GM23338 (cell line): ENCODE measurements around the gene SLIRP. TPM values are rescaled to one million over a fixed set of nuclear protein-coding genes. Genes with fewer than 3 reads are reported as not detected.

Experiments used
- ATAC-seq: fragments of 200-7000 bp; cut with Tn5 transposase; 3 replicates; pipeline ENCODE4 v1.9.1; 2020
- DNase-seq: peaks from one replicate; pipeline ENCODE4 v3.0.0-alpha.2; 2015; ENCODE audit warnings: low spot score
- H2AFZ ChIP-seq: fragments of 200-600 bp; sonication (generic); 2 replicates; pipeline ENCODE4 v1.8.0; 2016; ENCODE audit warnings: antibody characterized with exemption, mild to moderate bottlenecking, moderate library complexity
- H3F3A ChIP-seq: fragments of 200-600 bp; sonication (generic); replicated peaks from 2 replicates; pipeline ENCODE4 v1.8.0; 2017; ENCODE audit warnings: antibody characterized with exemption, mixed run types, low read depth
- H3K27ac ChIP-seq: fragments of 200-600 bp; sonication (generic); 2 replicates; pipeline ENCODE4 v1.6.1; 2016; ENCODE audit warnings: low read depth
- H3K27me3 ChIP-seq: fragments of 200-600 bp; sonication (generic); 2 replicates; pipeline ENCODE4 v1.8.0; 2016; ENCODE audit warnings: mild to moderate bottlenecking, mixed run types, moderate library complexity; ENCODE audit not compliant: insufficient read depth
- H3K36me3 ChIP-seq: fragments of 200-600 bp; sonication (generic); 2 replicates; pipeline ENCODE4 v1.8.0; 2016; ENCODE audit warnings: mild to moderate bottlenecking; ENCODE audit not compliant: insufficient read depth
- H3K4me1 ChIP-seq: fragments of 200-600 bp; sonication (generic); 2 replicates; pipeline ENCODE4 v1.8.0; 2016; ENCODE audit warnings: mild to moderate bottlenecking, moderate library complexity; ENCODE audit not compliant: insufficient read depth
- H3K4me2 ChIP-seq: fragments of 200-600 bp; sonication (generic); 2 replicates; pipeline ENCODE4 v1.7.1; 2017; ENCODE audit warnings: mixed run types
- H3K4me3 ChIP-seq: fragments of 200-600 bp; sonication (generic); 2 replicates; pipeline ENCODE4 v1.6.1; 2016; ENCODE audit warnings: mixed run types
- H3K79me2 ChIP-seq: fragments of 200-600 bp; sonication (generic); replicated peaks from 2 replicates; pipeline ENCODE4 v1.8.0; 2017; ENCODE audit warnings: mild to moderate bottlenecking; ENCODE audit not compliant: insufficient read depth
- H3K9me2 ChIP-seq: fragments of 200-600 bp; sonication (generic); 2 replicates; pipeline ENCODE4 v1.8.0; 2017; ENCODE audit not compliant: insufficient read depth
- H4K20me1 ChIP-seq: fragments of 200-600 bp; sonication (generic); replicated peaks from 2 replicates; pipeline ENCODE4 v1.8.0; 2017; ENCODE audit warnings: mild to moderate bottlenecking; ENCODE audit not compliant: insufficient read depth
- H3K27ac Mint-ChIP-seq: 2 replicates; pipeline ENCODE4 v1.8.0; 2020; ENCODE audit warnings: inconsistent platforms, mild to moderate bottlenecking, moderate library complexity, mixed read lengths
- H3K27me3 Mint-ChIP-seq: 3 replicates; pipeline ENCODE4 v1.8.0; 2022; ENCODE audit warnings: low read depth, mild to moderate bottlenecking, moderate library complexity, mixed read lengths, inconsistent platforms; ENCODE audit not compliant: insufficient read depth, poor library complexity
- H3K36me3 Mint-ChIP-seq: 3 replicates; pipeline ENCODE4 v1.8.0; 2021; ENCODE audit warnings: low read depth, mild to moderate bottlenecking, inconsistent platforms, moderate library complexity, mixed read lengths
- H3K4me1 Mint-ChIP-seq: 3 replicates; pipeline ENCODE4 v1.8.0; 2020; ENCODE audit warnings: mild to moderate bottlenecking, inconsistent platforms, mixed read lengths
- H3K4me3 Mint-ChIP-seq: 3 replicates; pipeline ENCODE4 v1.8.0; 2021; ENCODE audit warnings: moderate library complexity, mild to moderate bottlenecking, inconsistent platforms, mixed read lengths
- H3K9me3 Mint-ChIP-seq: 3 replicates; pipeline ENCODE4 v1.8.0; 2020; ENCODE audit warnings: moderate library complexity, mild to moderate bottlenecking, inconsistent platforms, mixed read lengths
- CTCF ChIP-seq, 2 experiments: fragments of 200-600 bp in 1 of 2; sonication (generic) in 1 of 2; conservative IDR thresholded peaks; 2 replicates each; pipeline versions ENCODE4 v1.5.1 to v1.6.1; 2016 to 2017; ENCODE audit warnings: antibody characterized with exemption in 2 of 2, low read depth in 2 of 2, mild to moderate bottlenecking in 2 of 2, moderate library complexity in 1 of 2
- EZH2 ChIP-seq: fragments of 200-600 bp; sonication (generic); IDR thresholded peaks from one replicate; pipeline ENCODE4 v1.8.0; 2017; ENCODE audit warnings: antibody characterized with exemption, mild to moderate bottlenecking, low read depth; ENCODE audit not compliant: unreplicated experiment
- NANOG ChIP-seq: IDR thresholded peaks from 2 replicates; pipeline ENCODE4 v1.6.1; 2016; ENCODE audit warnings: antibody characterized with exemption, borderline replicate concordance
- POLR2AphosphoS5 ChIP-seq: IDR thresholded peaks from 2 replicates; pipeline ENCODE4 v1.6.1; 2016; ENCODE audit warnings: antibody characterized with exemption, low read depth
- REST ChIP-seq: IDR thresholded peaks from one replicate; pipeline ENCODE4 v1.6.1; 2018; ENCODE audit warnings: antibody characterized with exemption; ENCODE audit not compliant: unreplicated experiment
- ZNF331 ChIP-seq: fragments of 250-450 bp; sonication (Bioruptor Pico); IDR thresholded peaks from 2 replicates; pipeline ENCODE4 v1.5.0; 2020; ENCODE audit warnings: low read depth, mild to moderate bottlenecking, moderate library complexity
- ZNF462 ChIP-seq: fragments of 250-450 bp; sonication (Bioruptor Pico); IDR thresholded peaks from 2 replicates; pipeline ENCODE4 v1.5.0; 2020; ENCODE audit warnings: mild to moderate bottlenecking, moderate library complexity
- polyA plus RNA-seq: library from polyadenylated mRNA; unstranded; fragments of >200 nt; fragmentation: Nextera tagmentation; extraction: Ambion mirVana; gene quantifications from 2 replicates; pipeline ENCODE4 v1.2.1, GENCODE V29; 2016
- total RNA-seq: library from RNA; depleted of rRNA; stranded (reverse); fragments of >200 nt; shearing (Covaris generic); gene quantifications from 2 replicates; pipeline ENCODE4 v1.2.3, GENCODE V29; 2014

SLIRP gene
- total and polyA plus RNA-seq, 2 experiments from 2014 or later, result 240 to 2,291 TPM

- ATAC-seq (no peak), DNase-seq (no peak)
- Histone ChIP-seq H3K36me3 (no peaks in the 10 kb centered on the region), H3K9me2 (no peaks in the 10 kb centered on the region), H3K4me2 (no peak overlapping the region), H3K4me1 (peaks cover 15% of the 10 kb centered on the region), H3K27ac (no peak overlapping the region), H3F3A (no peaks in the 10 kb centered on the region), H3K79me2 (no peaks in the 10 kb centered on the region), H3K27me3 (no peaks in the 10 kb centered on the region), H2AFZ (no peak overlapping the region; the same call in 1 of the 2 replicates), H4K20me1 (no peaks in the 10 kb centered on the region), H3K4me3 (no peak overlapping the region)
- Mint-ChIP-seq H3K4me1 (peaks cover 15% of the 10 kb centered on the region), H3K27ac (no peak overlapping the region), H3K36me3 (no peaks in the 10 kb centered on the region), H3K27me3 (peaks cover 8% of the 10 kb centered on the region), H3K9me3 (no peaks in the 10 kb centered on the region; the same call in 2 of the 3 replicates), H3K4me3 (no peak overlapping the region)
- no peak for TF ChIP-seq ZNF462
- TF ChIP-seq ZNF331 (CRISPR knock-in tag), result no peak
- TF ChIP-seq NANOG, result no peak
- no peak for TF ChIP-seq REST
- no peak for TF ChIP-seq EZH2
- no peak for TF ChIP-seq CTCF (conservative IDR thresholded peaks at IDR 0.05; ENCODE audit: low read depth in 2 of 2)
- TF ChIP-seq POLR2AphosphoS5, result no peak
These were observed 48.1 kb upstream of the SLIRP start for GRCh38 chr14:77659831-77660230.
